WERI-Rb-1 (cell line): ENCODE data around the gene ZC3H18.
A peak's percentile ranks its signal among the peaks of the same experiment; 100 is the strongest.
"Not testable (repeated sequence)": the region's sequence is repeated elsewhere in the genome, so short reads cannot be mapped to it uniquely, and the experiment has no call there.

ENCODE experiments used
- DNase-seq: peaks from one replicate; pipeline ENCODE4 v3.0.0-alpha.2; 2020
- H3K27ac ChIP-seq: fragments of 250-450 bp; sonication (Bioruptor Pico); 2 replicates; pipeline ENCODE4 v1.5.1; 2020; ENCODE audit warnings: mild to moderate bottlenecking, moderate library complexity
- H3K27me3 ChIP-seq: fragments of 250-450 bp; sonication (Bioruptor Pico); 2 replicates; pipeline ENCODE4 v1.5.1; 2021; ENCODE audit warnings: mild to moderate bottlenecking, low read depth, moderate library complexity; ENCODE audit not compliant: insufficient read depth, severe bottlenecking
- H3K36me3 ChIP-seq: fragments of 250-450 bp; sonication (Bioruptor Pico); 2 replicates; pipeline ENCODE4 v1.5.1; 2020; ENCODE audit warnings: mild to moderate bottlenecking, moderate library complexity
- H3K4me3 ChIP-seq: 2 replicates; pipeline ENCODE4 v1.5.1; 2011; ENCODE audit warnings: low read depth, mild to moderate bottlenecking, control low read depth, low read length
- H3K9me3 ChIP-seq: fragments of 250-450 bp; sonication (Bioruptor Pico); 2 replicates; pipeline ENCODE4 v1.5.1; 2021; ENCODE audit warnings: mild to moderate bottlenecking, moderate library complexity; ENCODE audit not compliant: severe bottlenecking
- TF ChIP-seq, protein P1 (sequence below): IDR thresholded peaks from 2 replicates; pipeline ENCODE4 v1.5.1; 2011; ENCODE audit warnings: low read depth, mild to moderate bottlenecking, control low read depth, inconsistent platforms, low read length

The ZC3H18 gene

DNA sequence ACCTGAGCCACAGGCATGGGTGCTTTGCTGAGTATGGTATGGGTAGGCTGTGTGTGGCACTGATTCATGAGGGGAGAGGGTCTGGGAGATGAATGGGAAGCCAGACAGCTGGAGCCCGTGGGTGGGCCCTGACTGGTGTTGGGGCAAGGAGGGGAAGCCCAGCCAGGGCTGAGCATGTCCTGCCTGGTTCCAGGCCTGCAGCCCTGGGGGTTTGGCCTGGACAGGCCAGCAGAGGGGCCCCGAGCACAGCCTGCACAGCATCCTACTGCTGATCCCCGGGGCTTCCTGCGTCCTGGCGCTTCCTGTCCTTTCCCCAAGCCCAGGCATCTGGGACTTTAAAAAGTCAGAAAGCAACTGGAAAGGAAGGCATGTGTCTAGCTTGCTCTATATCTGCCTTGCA is 97.3 kb downstream of the ZC3H18 start:
- no peak for DNase-seq
- TF ChIP-seq, protein P1, sequence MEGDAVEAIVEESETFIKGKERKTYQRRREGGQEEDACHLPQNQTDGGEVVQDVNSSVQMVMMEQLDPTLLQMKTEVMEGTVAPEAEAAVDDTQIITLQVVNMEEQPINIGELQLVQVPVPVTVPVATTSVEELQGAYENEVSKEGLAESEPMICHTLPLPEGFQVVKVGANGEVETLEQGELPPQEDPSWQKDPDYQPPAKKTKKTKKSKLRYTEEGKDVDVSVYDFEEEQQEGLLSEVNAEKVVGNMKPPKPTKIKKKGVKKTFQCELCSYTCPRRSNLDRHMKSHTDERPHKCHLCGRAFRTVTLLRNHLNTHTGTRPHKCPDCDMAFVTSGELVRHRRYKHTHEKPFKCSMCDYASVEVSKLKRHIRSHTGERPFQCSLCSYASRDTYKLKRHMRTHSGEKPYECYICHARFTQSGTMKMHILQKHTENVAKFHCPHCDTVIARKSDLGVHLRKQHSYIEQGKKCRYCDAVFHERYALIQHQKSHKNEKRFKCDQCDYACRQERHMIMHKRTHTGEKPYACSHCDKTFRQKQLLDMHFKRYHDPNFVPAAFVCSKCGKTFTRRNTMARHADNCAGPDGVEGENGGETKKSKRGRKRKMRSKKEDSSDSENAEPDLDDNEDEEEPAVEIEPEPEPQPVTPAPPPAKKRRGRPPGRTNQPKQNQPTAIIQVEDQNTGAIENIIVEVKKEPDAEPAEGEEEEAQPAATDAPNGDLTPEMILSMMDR = no peak
- Histone ChIP-seq H3K36me3 (no peaks in the 10 kb centered on the region), H3K27me3 (no peaks in the 10 kb centered on the region), H3K4me3 (no peak overlapping the region), H3K27ac (no peak overlapping the region), H3K9me3 (no peaks in the 10 kb centered on the region)

DNA sequence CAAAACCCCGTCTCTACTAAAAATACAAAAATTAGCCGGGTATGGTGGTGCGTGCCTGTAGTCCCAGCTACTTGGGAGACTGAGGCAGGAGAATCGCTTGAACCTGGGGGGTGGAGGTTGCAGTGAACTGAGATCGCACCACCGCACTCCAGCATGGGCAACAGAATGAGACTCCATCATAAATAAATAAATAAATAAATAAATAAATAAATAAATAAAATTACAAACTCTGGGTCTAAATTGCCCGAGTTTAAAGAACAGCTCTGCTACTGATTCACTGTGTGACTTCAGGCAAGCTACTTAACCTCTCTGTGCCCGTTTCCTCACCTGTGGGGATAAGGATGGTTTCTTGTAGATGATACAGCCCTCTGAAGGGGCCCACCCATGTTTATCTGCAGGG is 99.3 kb downstream of the ZC3H18 start:
- H3K27me3 ChIP-seq, H3K4me3 ChIP-seq, H3K36me3 ChIP-seq, H3K27ac ChIP-seq, DNase-seq, H3K9me3 ChIP-seq: not testable (repeated sequence)

DNA sequence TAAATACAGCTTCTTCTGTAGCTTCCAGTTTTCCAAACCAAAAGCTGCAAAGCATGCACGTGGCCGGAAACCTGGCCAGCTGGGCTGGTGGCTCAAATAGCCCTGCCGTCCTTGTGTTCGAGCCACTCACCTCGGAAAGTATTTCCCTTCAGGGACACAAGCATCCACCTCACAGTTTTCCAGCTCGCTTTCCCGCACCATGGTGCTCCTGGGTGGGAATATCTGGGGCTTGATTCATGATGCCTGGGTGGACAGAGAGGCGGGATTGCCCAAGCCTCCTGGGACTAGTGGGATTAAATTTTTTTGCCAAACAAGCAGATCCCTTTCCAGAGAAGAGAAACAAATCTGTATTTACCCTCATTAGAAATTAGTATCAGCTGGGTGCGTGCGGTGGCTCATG is 99.8 kb downstream of the ZC3H18 start:
- Histone ChIP-seq H3K4me3 (no peak overlapping the region), H3K27me3 (no peaks in the 10 kb centered on the region), H3K27ac (no peak overlapping the region), H3K36me3 (no peaks in the 10 kb centered on the region), H3K9me3 (no peaks in the 10 kb centered on the region)
- no peak for DNase-seq
- TF ChIP-seq, protein P1 = no peak

DNA sequence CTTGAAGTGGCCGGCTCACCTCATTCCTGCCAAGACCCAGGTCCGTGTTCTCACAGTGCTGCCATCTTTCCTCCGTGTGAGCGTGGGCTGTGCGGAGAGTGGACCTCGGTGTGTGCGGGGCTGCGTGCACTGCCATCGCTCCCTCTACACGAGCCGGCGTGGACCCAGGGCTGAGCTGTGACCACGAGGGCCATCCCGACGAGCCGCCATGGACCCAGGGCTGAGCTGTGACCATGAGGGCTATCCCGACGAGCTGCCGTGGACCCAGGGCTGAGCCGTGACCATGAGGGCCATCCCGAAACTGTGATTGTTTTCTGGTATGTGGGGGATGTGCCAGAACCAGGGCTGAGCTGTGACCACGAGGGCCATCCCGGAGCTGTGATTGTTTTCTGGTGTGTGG is 101.6 kb downstream of the ZC3H18 start:
- Histone ChIP-seq H3K27me3 (no peaks in the 10 kb centered on the region), H3K27ac (no peak overlapping the region), H3K4me3 (no peak overlapping the region), H3K9me3 (no peaks in the 10 kb centered on the region), H3K36me3 (no peaks in the 10 kb centered on the region)
- TF ChIP-seq, protein P1 = no peak
- no peak for DNase-seq

DNA sequence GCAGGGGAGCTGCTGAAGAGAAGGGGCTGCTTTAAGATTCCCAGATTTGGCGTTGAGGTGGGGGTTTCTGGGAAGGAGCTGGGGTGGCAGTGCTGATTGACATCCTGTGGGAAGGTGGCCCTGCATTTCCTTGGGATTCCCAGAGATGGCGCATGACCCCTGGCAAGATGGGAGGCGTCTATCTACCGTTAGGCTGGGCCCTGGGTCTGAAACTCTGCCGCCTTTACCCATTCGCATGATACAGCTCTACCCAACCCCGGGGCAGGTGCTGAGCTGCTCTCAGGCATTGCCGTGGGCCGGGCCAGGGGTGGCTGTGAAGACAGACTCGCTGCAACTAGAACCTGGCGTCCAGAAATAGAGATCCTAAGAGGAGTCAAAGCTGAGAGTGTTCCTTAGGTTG is 102.6 kb downstream of the ZC3H18 start:
- no peaks in the 10 kb centered on the region for H3K27me3 ChIP-seq
- DNase-seq = peak; percentile 40
- H3K9me3 ChIP-seq = no peaks in the 10 kb centered on the region
- H3K27ac ChIP-seq = no peak overlapping the region
- H3K4me3 ChIP-seq = no peak overlapping the region
- TF ChIP-seq, protein P1 = peak; percentile 72
- no peaks in the 10 kb centered on the region for H3K36me3 ChIP-seq

- no peak overlapping the region for H3K4me3 ChIP-seq
- TF ChIP-seq, protein P1 = no peak
- no peak overlapping the region for H3K27ac ChIP-seq
- no peaks in the 10 kb centered on the region for H3K27me3 ChIP-seq
- no peak for DNase-seq
- no peaks in the 10 kb centered on the region for H3K36me3 ChIP-seq
- H3K9me3 ChIP-seq = no peaks in the 10 kb centered on the region
Measured at GRCh38 chr16:88673716-88674379, 103.6 kb downstream of the ZC3H18 start.
